Heart left ventricle (tissue), 16 donors: ENCODE results near the gene ENTPD8. TPM values are rescaled to one million over a fixed set of nuclear protein-coding genes. Genes with fewer than 3 reads are reported as not detected.

Source experiments
- ATAC-seq, 4 donors: fragments of 200-7000 bp; cut with Tn5 transposase; one replicate each; pipeline ENCODE4 v1.9.1; 2020 to 2022; ENCODE audit warnings: moderate library complexity in 4 of 4, mild to moderate bottlenecking in 3 of 4, moderate number of reproducible peaks in 1 of 4
- DNase-seq, 5 donors: peaks; one replicate each; pipeline ENCODE4 v3.0.0-alpha.2; 2020
- H3K27ac ChIP-seq, 12 donors: fragments of 200-600 bp; sonication (generic) in 4 of 12; one replicate each; pipeline versions ENCODE4 v1.5.0 to v1.8.0; 2016 to 2022; ENCODE audit warnings: mild to moderate bottlenecking in 2 of 12
- H3K27me3 ChIP-seq, 9 donors: fragments of 200-600 bp; sonication (generic) in 2 of 9; one replicate each; pipeline versions ENCODE4 v1.5.1 to v1.8.0; 2016 to 2022; ENCODE audit warnings: mild to moderate bottlenecking in 3 of 9
- H3K36me3 ChIP-seq, 9 donors: fragments of 200-600 bp; sonication (generic) in 2 of 9; one replicate each; pipeline versions ENCODE4 v1.5.0 to v1.8.0; 2018 to 2022; ENCODE audit warnings: mild to moderate bottlenecking in 2 of 9
- H3K4me1 ChIP-seq, 12 donors: fragments of 200-600 bp; sonication (generic) in 4 of 12; one replicate each; pipeline versions ENCODE4 v1.5.0 to v1.8.0; 2016 to 2022; ENCODE audit warnings: mild to moderate bottlenecking in 3 of 12
- H3K4me3 ChIP-seq, 12 donors: fragments of 200-600 bp; sonication (generic) in 4 of 12; one replicate each; pipeline versions ENCODE4 v1.5.0 to v1.8.0; 2017 to 2022; ENCODE audit warnings: mild to moderate bottlenecking in 9 of 12, moderate library complexity in 4 of 12
- H3K9me3 ChIP-seq, 12 donors: fragments of 200-600 bp; sonication (generic) in 4 of 12; one replicate each; pipeline versions ENCODE4 v1.5.0 to v1.8.0; 2016 to 2022; ENCODE audit warnings: mild to moderate bottlenecking in 1 of 12
- CTCF ChIP-seq, 12 donors: fragments of 200-600 bp; sonication (generic) in 4 of 12; IDR thresholded peaks; one replicate each; pipeline versions ENCODE4 v1.5.0 to v1.8.0; 2018 to 2022; ENCODE audit warnings: antibody characterized with exemption in 12 of 12, mild to moderate bottlenecking in 5 of 12
- POLR2A ChIP-seq, 2 donors: fragments of 450-650 bp; IDR thresholded peaks; one replicate each; pipeline ENCODE4 v1.6.1; 2017; ENCODE audit warnings: antibody characterized with exemption in 2 of 2, mild to moderate bottlenecking in 2 of 2, moderate library complexity in 2 of 2
- WGBS, 4 donors: extraction: QIAGEN DNeasy Blood & Tissue Kit in 2 of 4; methylation state at CpG; one replicate each; pipeline versions ENCODE4 v1.1.5 to v1.1.7; 2013 to 2018; 5-methylcytosine and 5-hydroxymethylcytosine counted together
- intact Hi-C, 10 donors: fragments of 100-400 bp; cut with DNase I; formaldehyde crosslinking; loops; one replicate each; pipeline versions ENCODE4 v1.11.1 to v1.14.2; 2022
- polyA plus RNA-seq, 2 donors: library from polyadenylated mRNA; stranded (reverse); fragments of 200-250 nt; gene quantifications; one replicate each; pipeline ENCODE4 v1.2.3, GENCODE V29; 2013
- total RNA-seq, 9 donors: library from RNA; depleted of rRNA in 2 of 9; stranded (reverse); fragments of >200 nt in 2 of 9; fragmentation: NEBNext Ultra II Directional in 3 of 9; extraction: Animal tissue kit (Norgen Biotek cat#: 25700) in 3 of 9; gene quantifications; one replicate each; pipeline versions ENCODE4 v1.1.0 to v1.2.4, GENCODE V29; 2016 to 2023
- donor health status: ischemic (EF 13 %, LVEDD 7.1; RV severe dilation, severe dysfunction).
- donor health status: healthy with polysubstance abuse.
- donor health status: DM: no; HTN: yes; CAD: no.
- donor health status: DM: no; HTN: no; CAD: no.
- donor health status: ischemic (EF 25% LVEDD 6.9; RV normal size, moderate dysfunction).
- donor health status: ischemic (EF 25% LVEDD 5.7; RV mildly dilated, moderate dysfunction).
- donor health status: healthy.
- donor health status: DM: yes; HTN: yes; CAD: no.
- donor health status: ischemic (EF 35%, LVEDD 5.7; RV mildly dilated, moderate dysfunction).
- donor health status: nonischemic (EF 11% LVEDD 7.7; RV severe dilation, severe dysfunction).
- donor health status: DM: yes; HTN: yes; CAD: no.
- donor health status: PGD.
- donor health status: ischemic (EF 29% LVEDD 5.4; RV normal size, mild dysfunction).
- donor health status: nonischemic (EF 23%, LVEDD 6.1; RV moderate dilation, normal function).

ENTPD8 gene
- total and polyA plus RNA-seq, 11 donors = not detected

- H3K27me3 ChIP-seq = peaks cover 0 to 15% (median 0%) of the 10 kb centered on the region in 9 donors
- H3K36me3 ChIP-seq = no peaks in the 10 kb centered on the region
- WGBS, 4 donors = 57 to 59% (median 58%) methylated on average over 20 of the region's 20 CpGs
- peak overlapping the region in 8 of 12 donors; percentile 18 to 87 (median 74) for H3K27ac ChIP-seq
- peak overlapping the region in 11 of 12 donors; percentile 23 to 57 (median 50) for H3K4me3 ChIP-seq
- intact Hi-C loops = loop anchor here (2.0 to 10.0 kb wide), 7 partner anchors 54 to 124 kb away; partner anchors contain the start of gene NRARP (in 2 of the 10)
- H3K4me1 ChIP-seq = peaks cover 0 to 45% (median 24%) of the 10 kb centered on the region in 12 donors
- DNase-seq = peak in 1 of 5 donors; percentile 53
- ATAC-seq = no peak
- TF ChIP-seq POLR2A (IDR thresholded peaks at IDR 0.05) (no peak), CTCF (IDR thresholded peaks at IDR 0.05) (no peak)
- H3K9me3 ChIP-seq = no peaks in the 10 kb centered on the region
These were observed 34.9 kb downstream of the ENTPD8 start for GRCh38 chr9:137406085-137406760.

DNA sequence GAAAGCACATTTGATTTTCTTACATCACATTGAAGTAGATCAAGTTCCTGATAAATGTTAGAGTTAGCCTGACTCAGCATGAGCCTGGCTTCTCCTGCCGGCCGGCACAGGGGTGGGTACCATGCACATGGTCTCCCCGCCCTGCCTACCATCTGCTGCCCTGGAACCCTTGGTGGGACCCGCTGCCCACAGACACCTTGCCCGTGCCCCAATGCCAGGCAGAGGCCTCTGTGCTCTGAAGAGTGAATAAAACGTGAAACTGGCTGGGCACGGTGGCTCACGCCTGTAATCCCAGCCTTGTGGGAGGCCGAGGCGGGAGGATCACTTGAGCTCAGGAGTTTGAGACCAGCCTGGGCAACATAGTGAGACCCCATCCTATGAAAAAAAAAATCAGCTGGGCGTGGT is 35.5 kb downstream of the ENTPD8 start:
- TF ChIP-seq POLR2A (IDR thresholded peaks at IDR 0.05) (no peak), CTCF (IDR thresholded peaks at IDR 0.05) (no peak)
- intact Hi-C loops = loop anchor here (2.0 to 10.0 kb wide), 7 partner anchors 53 to 123 kb away; partner anchors contain the start of gene NRARP (in 2 of the 10)
- no peak for ATAC-seq
- Histone ChIP-seq H3K9me3 (no peaks in the 10 kb centered on the region), H3K27me3 (peaks cover 0 to 15% (median 0%) of the 10 kb centered on the region in 9 donors), H3K36me3 (no peaks in the 10 kb centered on the region), H3K27ac (no peak overlapping the region), H3K4me1 (peaks cover 0 to 40% (median 19%) of the 10 kb centered on the region in 12 donors), H3K4me3 (no peak overlapping the region)
- 94 to 97% (median 95%) methylated on average over 9 to 11 of the region's 11 CpGs for WGBS, 4 donors
- peak in 1 of 5 donors; percentile 53 for DNase-seq

DNA sequence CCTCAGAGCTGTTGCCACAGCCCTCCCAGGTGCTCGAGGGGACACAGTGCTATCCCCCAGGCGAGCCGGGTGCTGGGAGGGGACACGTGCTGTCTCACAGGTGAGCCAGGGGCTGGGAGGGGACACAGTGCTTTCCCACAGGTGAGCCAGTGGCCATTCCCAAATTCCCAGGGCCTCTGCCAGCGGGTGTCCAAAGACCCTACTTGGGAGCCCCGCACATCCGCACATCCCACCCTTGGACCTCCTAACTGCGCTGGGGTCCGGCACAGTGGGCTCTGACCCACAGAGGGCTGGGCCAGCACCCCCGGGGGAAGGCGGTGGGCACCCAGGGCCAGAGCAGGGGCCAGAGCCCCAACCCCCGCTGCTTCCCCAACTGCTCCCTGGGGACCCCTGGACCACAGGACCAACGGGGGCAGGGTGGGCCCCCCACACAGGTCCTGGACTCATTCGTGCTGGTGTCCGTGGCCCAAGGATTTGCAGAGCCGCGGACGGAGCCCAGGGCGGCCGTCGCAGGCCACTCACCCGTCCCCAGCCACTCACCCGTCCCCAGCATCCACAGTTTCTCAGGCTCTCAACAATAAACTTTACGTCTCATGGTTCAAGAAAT is 36.1 kb downstream of the ENTPD8 start:
- Histone ChIP-seq H3K27ac (no peak overlapping the region), H3K4me3 (no peak overlapping the region), H3K36me3 (no peaks in the 10 kb centered on the region), H3K9me3 (no peaks in the 10 kb centered on the region), H3K27me3 (peaks cover 0 to 15% (median 0%) of the 10 kb centered on the region in 9 donors), H3K4me1 (peaks cover 0 to 33% (median 17%) of the 10 kb centered on the region in 12 donors)
- ATAC-seq = no peak
- TF ChIP-seq POLR2A (IDR thresholded peaks at IDR 0.05) (no peak), CTCF (IDR thresholded peaks at IDR 0.05) (no peak)
- intact Hi-C loops = loop anchor here in 8 of 10 donors (5.0 to 10.0 kb wide), 5 partner anchors 53 to 123 kb away; no protein-coding TSS in a partner anchor
- WGBS, 4 donors = 92 to 96% (median 94%) methylated on average over 12 to 24 of the region's 24 CpGs
- DNase-seq = peak in 1 of 5 donors; percentile 63

DNA sequence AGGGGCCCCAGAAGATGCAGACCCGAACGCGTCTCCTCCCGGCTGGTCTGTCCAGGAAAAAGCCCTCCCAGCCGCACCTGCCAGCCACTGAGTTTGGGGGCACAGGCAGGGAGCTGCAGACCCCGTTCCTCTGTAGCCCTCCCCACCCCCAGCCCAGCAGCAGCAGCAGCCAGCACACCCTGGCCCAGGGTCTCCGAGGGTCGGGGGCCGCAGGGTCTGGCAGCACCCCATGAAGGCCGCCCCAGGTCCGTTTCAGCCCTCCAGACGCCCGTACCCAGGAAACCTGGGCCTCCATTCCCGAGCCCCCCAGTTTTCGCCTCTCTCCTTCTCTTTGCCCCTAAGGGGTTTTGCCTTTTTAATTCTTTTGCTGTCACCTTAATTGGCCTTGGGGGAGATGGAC is 37.9 kb downstream of the ENTPD8 start:
- Histone ChIP-seq H3K27ac (no peak overlapping the region), H3K36me3 (no peaks in the 10 kb centered on the region), H3K4me1 (peaks cover 0 to 24% (median 17%) of the 10 kb centered on the region in 12 donors), H3K27me3 (peaks cover 0 to 15% (median 0%) of the 10 kb centered on the region in 9 donors), H3K9me3 (no peaks in the 10 kb centered on the region), H3K4me3 (no peak overlapping the region)
- intact Hi-C loops = loop anchor here in 1 of 10 donors (10.0 kb wide), 1 partner anchor 62 kb away; no protein-coding TSS in a partner anchor
- TF ChIP-seq CTCF (IDR thresholded peaks at IDR 0.05) (no peak), POLR2A (IDR thresholded peaks at IDR 0.05) (no peak)
- WGBS, 4 donors = 95 to 97% (median 96%) methylated on average over 13 to 15 of the region's 15 CpGs
- no peak for ATAC-seq
- no peak for DNase-seq
